Measurements from ENCODE around the gene MYOM3. TPM values are rescaled to one million over a fixed set of nuclear protein-coding genes. Genes with fewer than 3 reads are reported as not detected.
A peak's percentile ranks its signal among the peaks of the same experiment; 100 is the strongest.

Gene MYOM3
- total and polyA plus RNA-seq, 2 of the 13 experiments (the other 11 are each of a cell fraction or from before 2014, with no cell fraction given), result 5.8 to 15.3 TPM

DNA sequence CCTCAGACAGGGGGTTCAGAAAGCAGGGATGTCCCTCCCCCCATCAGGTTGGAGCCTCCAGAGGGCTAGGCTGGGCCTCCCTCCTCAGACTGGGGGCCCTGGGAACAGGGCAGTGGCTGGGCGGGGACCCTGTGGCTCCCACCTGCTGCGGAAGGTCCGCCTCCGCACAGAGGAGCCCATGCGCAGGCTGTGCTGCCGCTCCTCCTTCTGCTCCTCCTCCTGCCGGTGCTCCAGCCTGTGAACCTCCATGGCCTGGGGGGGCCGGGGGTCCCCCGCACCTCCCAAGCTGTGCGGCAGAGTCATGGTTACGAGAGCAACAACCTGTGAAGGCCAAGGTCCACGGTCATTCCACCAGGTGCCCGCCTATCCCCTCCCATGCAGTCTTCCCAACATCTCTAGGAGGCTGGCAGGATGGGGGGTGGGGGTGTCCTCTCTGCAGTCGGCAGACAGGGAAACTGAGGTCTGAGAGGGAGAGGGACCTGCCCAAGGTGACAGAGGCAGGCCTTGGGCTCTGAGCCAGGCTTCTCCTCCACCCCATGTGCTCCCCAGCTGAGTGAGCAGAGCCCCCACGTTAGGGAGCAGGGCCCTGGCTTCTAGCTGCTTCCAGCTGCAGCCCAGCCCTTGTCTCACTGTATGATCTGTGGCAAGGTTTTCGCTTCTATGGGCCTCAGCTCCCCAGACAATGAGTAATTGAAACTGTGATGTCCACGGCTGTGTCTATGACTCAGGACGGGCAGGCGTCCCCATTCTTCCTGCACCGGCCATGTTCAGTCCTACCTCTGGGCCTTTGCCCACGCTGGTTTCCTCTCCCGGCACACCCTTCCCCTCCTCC, 3.4 kb downstream of the MYOM3 start (continued):
- TF ChIP-seq ELF4 (CRISPR knock-in tag; IDR thresholded peaks at IDR 0.05; ENCODE audit: borderline replicate concordance), result no peak
- peak; percentile 12; the same call in 1 of the 2 replicates for TF ChIP-seq ZNF12 (CRISPR knock-in tag; IDR thresholded peaks at IDR 0.05)
- TF ChIP-seq ISX (CRISPR knock-in tag; conservative IDR thresholded peaks at IDR 0.05), result no peak
- TF ChIP-seq MTA1 (CRISPR knock-in tag; IDR thresholded peaks at IDR 0.05; ENCODE audit: borderline replicate concordance), result peak; percentile 50; the same call in 1 of the 2 replicates
- no peak for TF ChIP-seq THYN1 (CRISPR knock-in tag; IDR thresholded peaks at IDR 0.05; ENCODE audit: borderline replicate concordance, low read depth)
- TF ChIP-seq ZNF570 (CRISPR knock-in tag; IDR thresholded peaks at IDR 0.05; ENCODE audit: borderline replicate concordance), result no peak
- TF ChIP-seq, protein P1, sequence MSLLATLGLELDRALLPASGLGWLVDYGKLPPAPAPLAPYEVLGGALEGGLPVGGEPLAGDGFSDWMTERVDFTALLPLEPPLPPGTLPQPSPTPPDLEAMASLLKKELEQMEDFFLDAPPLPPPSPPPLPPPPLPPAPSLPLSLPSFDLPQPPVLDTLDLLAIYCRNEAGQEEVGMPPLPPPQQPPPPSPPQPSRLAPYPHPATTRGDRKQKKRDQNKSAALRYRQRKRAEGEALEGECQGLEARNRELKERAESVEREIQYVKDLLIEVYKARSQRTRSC (CRISPR knock-in tag; IDR thresholded peaks at IDR 0.05; ENCODE audit: low read depth), result 0 out of 2 replicates have a peak, but pooled peaks have one; percentile 39
- TF ChIP-seq, protein P2, sequence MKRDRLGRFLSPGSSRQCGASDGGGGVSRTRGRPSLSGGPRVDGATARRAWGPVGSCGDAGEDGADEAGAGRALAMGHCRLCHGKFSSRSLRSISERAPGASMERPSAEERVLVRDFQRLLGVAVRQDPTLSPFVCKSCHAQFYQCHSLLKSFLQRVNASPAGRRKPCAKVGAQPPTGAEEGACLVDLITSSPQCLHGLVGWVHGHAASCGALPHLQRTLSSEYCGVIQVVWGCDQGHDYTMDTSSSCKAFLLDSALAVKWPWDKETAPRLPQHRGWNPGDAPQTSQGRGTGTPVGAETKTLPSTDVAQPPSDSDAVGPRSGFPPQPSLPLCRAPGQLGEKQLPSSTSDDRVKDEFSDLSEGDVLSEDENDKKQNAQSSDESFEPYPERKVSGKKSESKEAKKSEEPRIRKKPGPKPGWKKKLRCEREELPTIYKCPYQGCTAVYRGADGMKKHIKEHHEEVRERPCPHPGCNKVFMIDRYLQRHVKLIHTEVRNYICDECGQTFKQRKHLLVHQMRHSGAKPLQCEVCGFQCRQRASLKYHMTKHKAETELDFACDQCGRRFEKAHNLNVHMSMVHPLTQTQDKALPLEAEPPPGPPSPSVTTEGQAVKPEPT (CRISPR knock-in tag; IDR thresholded peaks at IDR 0.05; ENCODE audit: low read depth), result no peak; the same call in 1 of the 2 replicates
- no peak for TF ChIP-seq DNMT1 (CRISPR knock-in tag; IDR thresholded peaks at IDR 0.05)
- peak; percentile 62 for TF ChIP-seq RFX3 (CRISPR knock-in tag; IDR thresholded peaks at IDR 0.05)
- 0 out of 2 replicates have a peak, but pooled peaks have one; percentile 36 for TF ChIP-seq TMF1 (CRISPR knock-in tag; IDR thresholded peaks at IDR 0.05; ENCODE audit: low read depth)
- TF ChIP-seq ZEB1 (IDR thresholded peaks at IDR 0.05; ENCODE audit: insufficient replicate concordance, low read depth), result no peak
- TF ChIP-seq ZNF251 (CRISPR knock-in tag; IDR thresholded peaks at IDR 0.05), result peak; percentile 60; the same call in 1 of the 2 replicates
- no peak for TF ChIP-seq ZBTB20 (CRISPR knock-in tag; IDR thresholded peaks at IDR 0.05; ENCODE audit: borderline replicate concordance, low read depth)
- no peak for TF ChIP-seq ZNF839 (CRISPR knock-in tag; IDR thresholded peaks at IDR 0.05; ENCODE audit: borderline replicate concordance)
- no peak for TF ChIP-seq FOSL1 (CRISPR knock-in tag; IDR thresholded peaks at IDR 0.05; ENCODE audit: borderline replicate concordance)
- 0 out of 2 replicates have a peak, but pooled peaks have one; percentile 41 for TF ChIP-seq ELF1 (CRISPR knock-in tag; IDR thresholded peaks at IDR 0.05)
- no peak for TF ChIP-seq ZNF703 (CRISPR knock-in tag; IDR thresholded peaks at IDR 0.05; ENCODE audit: borderline replicate concordance)
- TF ChIP-seq, protein P3, sequence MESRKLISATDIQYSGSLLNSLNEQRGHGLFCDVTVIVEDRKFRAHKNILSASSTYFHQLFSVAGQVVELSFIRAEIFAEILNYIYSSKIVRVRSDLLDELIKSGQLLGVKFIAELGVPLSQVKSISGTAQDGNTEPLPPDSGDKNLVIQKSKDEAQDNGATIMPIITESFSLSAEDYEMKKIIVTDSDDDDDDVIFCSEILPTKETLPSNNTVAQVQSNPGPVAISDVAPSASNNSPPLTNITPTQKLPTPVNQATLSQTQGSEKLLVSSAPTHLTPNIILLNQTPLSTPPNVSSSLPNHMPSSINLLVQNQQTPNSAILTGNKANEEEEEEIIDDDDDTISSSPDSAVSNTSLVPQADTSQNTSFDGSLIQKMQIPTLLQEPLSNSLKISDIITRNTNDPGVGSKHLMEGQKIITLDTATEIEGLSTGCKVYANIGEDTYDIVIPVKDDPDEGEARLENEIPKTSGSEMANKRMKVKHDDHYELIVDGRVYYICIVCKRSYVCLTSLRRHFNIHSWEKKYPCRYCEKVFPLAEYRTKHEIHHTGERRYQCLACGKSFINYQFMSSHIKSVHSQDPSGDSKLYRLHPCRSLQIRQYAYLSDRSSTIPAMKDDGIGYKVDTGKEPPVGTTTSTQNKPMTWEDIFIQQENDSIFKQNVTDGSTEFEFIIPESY (CRISPR knock-in tag; IDR thresholded peaks at IDR 0.05), result 0 out of 2 replicates have a peak, but pooled peaks have one; percentile 25
- peak; percentile 61; the same call in 1 of the 2 replicates for TF ChIP-seq NFKBIZ (CRISPR knock-in tag; IDR thresholded peaks at IDR 0.05)
- TF ChIP-seq KMT2B (CRISPR knock-in tag; IDR thresholded peaks at IDR 0.05), result peak; percentile 52; the same call in 1 of the 2 replicates
- no peak for TF ChIP-seq ZKSCAN1 (IDR thresholded peaks at IDR 0.05; ENCODE audit: low read length)
- TF ChIP-seq ARID2 (CRISPR knock-in tag; IDR thresholded peaks at IDR 0.05; ENCODE audit: borderline replicate concordance), result no peak; the same call in 1 of the 2 replicates
- TF ChIP-seq ZNF432 (CRISPR knock-in tag; IDR thresholded peaks at IDR 0.05; ENCODE audit: borderline replicate concordance), result no peak
- TF ChIP-seq ZNF674 (CRISPR knock-in tag; IDR thresholded peaks at IDR 0.05; ENCODE audit: low read depth), result no peak

Measured in HepG2 (cell line).